GM10847 (cell line): ENCODE measurements around the gene NECAB3.

Source experiments
- POLR2A ChIP-seq: IDR thresholded peaks from 2 replicates; pipeline ENCODE4 v1.6.1; 2011; ENCODE audit not compliant: insufficient read length; ENCODE audit errors: extremely low read depth

Gene NECAB3

DNA sequence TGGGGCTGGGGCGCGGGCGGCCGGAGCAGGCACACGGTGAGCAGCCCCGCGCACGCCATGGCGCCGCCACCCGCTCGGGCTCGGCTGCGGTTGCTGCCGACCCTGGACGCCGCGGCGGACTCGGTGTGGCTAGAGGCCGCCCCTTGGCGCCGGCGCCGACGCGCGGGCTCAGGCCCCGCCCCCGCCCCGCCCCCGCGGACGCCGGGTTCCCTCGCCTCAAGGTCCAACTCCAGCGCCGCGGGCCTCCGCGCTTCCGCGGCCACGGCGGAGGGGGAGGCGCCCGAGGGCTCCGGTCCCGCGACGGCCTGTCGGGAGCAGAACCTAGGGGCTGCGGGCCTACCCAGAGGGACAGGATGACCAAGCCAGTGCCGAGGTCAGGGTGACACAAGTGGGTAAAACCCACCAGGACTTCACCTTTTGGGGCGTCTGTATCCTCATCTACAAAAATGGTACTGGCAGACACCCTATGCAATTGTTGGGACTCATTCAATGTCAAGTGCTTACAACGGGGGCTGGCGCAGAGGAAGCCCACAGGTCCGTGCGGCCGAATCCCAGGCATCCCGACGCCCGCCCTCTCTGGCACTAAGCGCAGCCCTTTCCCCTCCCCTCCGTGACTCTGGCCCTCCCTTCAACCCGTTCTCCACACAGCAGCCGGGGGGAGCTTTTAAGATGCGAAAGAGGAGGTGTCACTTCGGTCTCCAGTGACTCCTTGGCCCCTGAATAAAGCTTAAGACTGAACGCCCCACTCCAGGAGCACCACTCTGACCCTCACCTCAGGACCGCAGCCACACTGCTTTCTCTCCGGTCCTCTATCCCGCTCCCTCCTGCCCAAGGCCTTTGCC is at the start of gene NECAB3:
TSS of gene NECAB3 (minus strand) at position 135 of the 842 bp plus-strand sequence. CDS start at position 59, 76 bp downstream.
- peak; percentile 21 for TF ChIP-seq POLR2A

- no peak for TF ChIP-seq POLR2A
Measured at GRCh38 chr20:33721391-33722140, 47.3 kb upstream of the NECAB3 start.

- TF ChIP-seq POLR2A, result peak; percentile 24
Measured at GRCh38 chr20:33719989-33720709, 45.9 kb upstream of the NECAB3 start, which contains the start of gene PXMP4. TSS of gene PXMP4 (minus strand) at chr20:33720310. CDS start at chr20:33720207, 103 bp downstream.

DNA sequence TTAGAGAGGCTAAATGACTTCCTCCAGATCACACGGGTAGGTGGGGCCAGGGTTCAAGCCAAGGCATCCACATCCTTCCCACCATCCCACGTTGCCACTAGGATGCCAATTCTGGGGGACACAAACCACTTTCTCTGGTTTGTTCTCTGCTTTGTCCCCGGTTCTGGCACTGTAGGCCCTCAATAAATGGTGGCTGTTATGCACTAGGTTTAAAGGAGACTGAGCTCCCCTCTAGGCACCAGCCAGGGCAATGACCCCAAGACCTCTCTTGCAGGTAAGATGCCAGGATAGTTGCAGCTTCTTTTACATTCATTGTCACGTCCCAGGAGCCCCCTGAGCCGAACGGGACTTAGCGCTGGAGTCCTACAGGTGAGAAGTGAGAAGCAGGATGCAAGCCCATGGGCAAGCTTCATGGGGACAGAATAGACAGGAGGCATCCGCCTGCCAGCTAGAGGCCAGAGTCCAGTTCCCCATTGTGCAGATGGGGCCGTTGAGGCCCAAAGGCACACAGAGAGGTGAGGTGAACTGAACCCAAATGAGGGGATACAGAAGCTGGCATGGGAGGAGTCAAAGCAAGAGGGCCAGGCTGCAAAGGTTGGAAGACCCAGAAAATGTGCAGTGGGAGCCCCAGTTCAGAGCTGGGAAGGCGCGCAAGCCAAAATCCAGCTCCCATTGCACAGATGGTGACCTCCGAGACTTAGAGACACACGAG is 45.2 kb upstream of the NECAB3 start:
- no peak for TF ChIP-seq POLR2A

DNA sequence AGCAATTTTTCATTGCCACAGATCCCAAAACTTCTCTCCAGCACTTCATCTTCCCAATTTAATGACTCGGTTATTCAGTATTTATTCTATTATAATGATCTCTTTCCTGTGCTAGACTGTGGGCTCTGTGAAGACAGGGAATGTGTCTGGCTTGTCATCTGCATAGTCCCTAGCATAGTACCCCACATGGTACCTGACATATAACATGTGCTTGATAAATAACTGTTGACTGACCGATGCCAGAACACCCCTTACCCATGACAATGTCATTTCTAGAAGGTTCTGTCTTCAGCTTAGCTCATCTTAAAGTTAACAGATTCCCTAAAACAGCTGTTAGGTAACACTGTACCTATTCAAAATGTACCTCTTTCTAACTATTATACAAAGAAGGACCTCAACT is 42.3 kb upstream of the NECAB3 start:
- TF ChIP-seq POLR2A, result no peak

DNA sequence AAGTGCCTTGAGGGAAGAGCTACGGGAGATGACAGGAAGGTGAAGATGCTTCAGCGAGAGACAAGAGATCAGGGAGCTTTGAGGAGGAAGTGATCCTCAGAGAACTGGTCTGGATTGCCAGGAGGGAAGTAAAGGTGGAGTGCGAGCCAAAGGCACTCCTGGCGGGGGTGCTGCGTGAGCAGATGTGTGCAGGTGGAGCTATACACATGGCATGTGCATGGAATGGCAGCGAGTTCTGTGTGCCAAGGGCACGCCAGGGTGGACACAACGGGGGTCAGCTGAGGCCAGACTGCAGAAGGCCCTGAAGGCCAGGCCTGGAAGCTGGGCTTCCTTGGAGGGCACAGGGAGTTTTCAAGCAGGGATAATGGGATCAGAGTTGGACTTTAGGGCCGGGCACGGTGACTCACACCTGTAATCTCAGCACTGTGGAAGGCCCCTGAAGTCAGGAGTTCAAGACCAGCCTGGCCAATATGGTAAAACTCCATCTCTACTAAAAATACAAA is 39.7 kb upstream of the NECAB3 start:
- TF ChIP-seq POLR2A, result no peak

DNA sequence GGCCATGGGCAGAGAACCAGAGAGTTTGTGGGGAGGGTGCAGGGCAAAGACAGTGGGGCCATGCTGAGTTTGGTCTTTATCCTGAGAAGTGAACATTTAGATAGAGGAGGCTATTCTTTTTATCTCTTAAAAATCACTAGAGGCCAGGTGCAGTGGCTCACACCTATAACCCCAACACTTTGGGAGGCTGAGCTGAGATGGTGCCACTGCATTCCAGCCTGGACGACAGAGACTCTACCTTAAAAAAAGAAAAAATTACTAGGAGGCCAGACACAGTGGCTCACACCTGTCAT is 37.2 kb upstream of the NECAB3 start:
- no peak for TF ChIP-seq POLR2A

GRCh38 chr20:33710681-33711445 is 36.6 kb upstream of the NECAB3 start:
- TF ChIP-seq POLR2A, result no peak

GRCh38 chr20:33709905-33710541 is 35.8 kb upstream of the NECAB3 start:
- no peak for TF ChIP-seq POLR2A

- no peak for TF ChIP-seq POLR2A
Measured at GRCh38 chr20:33709398-33709797, 35.2 kb upstream of the NECAB3 start.

- TF ChIP-seq POLR2A, result no peak
Measured at GRCh38 chr20:33707668-33708067, 33.4 kb upstream of the NECAB3 start.

DNA sequence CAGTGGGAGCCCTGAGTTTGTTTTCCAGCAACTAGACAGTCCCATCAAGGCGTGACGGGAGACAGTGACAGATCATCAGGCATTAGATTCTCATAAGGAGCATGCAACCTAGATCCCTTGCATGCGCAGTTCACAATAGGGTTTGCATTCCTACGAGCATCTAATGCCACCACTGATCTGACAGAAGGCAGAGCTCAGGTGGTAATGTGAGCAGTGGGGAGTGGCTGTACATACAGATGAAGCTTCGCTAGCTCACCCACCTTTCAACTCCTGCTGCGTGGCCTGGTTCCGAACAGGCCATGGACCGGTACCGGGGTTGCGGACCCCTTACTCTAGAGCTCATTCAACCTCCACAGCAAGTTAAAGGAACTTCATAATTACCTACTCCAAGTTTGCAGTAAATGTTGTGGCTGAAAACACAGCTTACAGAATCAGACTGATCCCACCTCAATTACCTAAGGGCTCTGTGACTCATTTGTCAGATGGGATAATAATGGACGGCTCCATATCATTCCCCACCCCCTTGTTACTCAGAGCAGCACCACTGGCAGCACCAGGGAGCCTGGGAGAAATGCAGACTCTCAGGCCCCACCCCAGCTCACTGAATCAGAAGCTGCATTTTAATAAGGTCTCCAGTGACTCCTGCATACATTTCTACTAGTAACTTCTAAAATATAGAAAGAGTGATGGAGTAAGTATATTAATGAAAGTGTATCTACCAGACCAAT is 30.1 kb upstream of the NECAB3 start:
- no peak for TF ChIP-seq POLR2A

GRCh38 chr20:33703498-33704137 is 29.4 kb upstream of the NECAB3 start:
- TF ChIP-seq POLR2A, result no peak

- TF ChIP-seq POLR2A, result no peak
Measured at GRCh38 chr20:33702861-33703260, 28.6 kb upstream of the NECAB3 start.
